Large intestine (tissue), 3 donors: ENCODE data around the gene NLK. TPM values are rescaled to one million over a fixed set of nuclear protein-coding genes. Genes with fewer than 3 reads are reported as not detected.
"Not testable (repeated sequence)": the region's sequence is repeated elsewhere in the genome, so short reads cannot be mapped to it uniquely, and the experiment has no call there.

Source experiments
- DNase-seq, 2 donors: peaks; one replicate each; pipeline versions ENCODE4 v3.0.0 to v3.0.0-alpha.2; 2013
- H3K27ac ChIP-seq: one replicate; pipeline ENCODE4 v1.5.1; 2013; ENCODE audit warnings: low read length
- H3K27me3 ChIP-seq: 2 replicates; pipeline ENCODE4 v1.6.1; 2013; ENCODE audit warnings: low read length; ENCODE audit not compliant: control insufficient read depth, insufficient read depth
- H3K36me3 ChIP-seq: 2 replicates; pipeline ENCODE4 v1.6.1; 2013; ENCODE audit warnings: low read length; ENCODE audit not compliant: control insufficient read depth, insufficient read depth
- H3K4me1 ChIP-seq: one replicate; pipeline ENCODE4 v1.6.1; 2013; ENCODE audit warnings: low read length; ENCODE audit not compliant: control insufficient read depth, insufficient read depth
- H3K4me3 ChIP-seq: one replicate; pipeline ENCODE4 v1.5.1; 2013; ENCODE audit warnings: low read length
- H3K9me3 ChIP-seq: one replicate; pipeline ENCODE4 v1.6.1; 2013; ENCODE audit warnings: mild to moderate bottlenecking, low read depth, low read length, moderate library complexity; ENCODE audit not compliant: control insufficient read depth
- WGBS: methylation state at CpG from one replicate; pipeline ENCODE4 v1.1.5; 2013; ENCODE audit warnings: low lambda C conversion rate; ENCODE audit not compliant: insufficient coverage; 5-methylcytosine and 5-hydroxymethylcytosine counted together
- polyA plus RNA-seq: library from polyadenylated mRNA; unstranded; fragments of 120-200 nt; gene quantifications from one replicate; pipeline ENCODE4 v1.2.1, GENCODE V29; 2013

NLK gene
- polyA plus RNA-seq, 1 donor = 13.9 TPM

DNA sequence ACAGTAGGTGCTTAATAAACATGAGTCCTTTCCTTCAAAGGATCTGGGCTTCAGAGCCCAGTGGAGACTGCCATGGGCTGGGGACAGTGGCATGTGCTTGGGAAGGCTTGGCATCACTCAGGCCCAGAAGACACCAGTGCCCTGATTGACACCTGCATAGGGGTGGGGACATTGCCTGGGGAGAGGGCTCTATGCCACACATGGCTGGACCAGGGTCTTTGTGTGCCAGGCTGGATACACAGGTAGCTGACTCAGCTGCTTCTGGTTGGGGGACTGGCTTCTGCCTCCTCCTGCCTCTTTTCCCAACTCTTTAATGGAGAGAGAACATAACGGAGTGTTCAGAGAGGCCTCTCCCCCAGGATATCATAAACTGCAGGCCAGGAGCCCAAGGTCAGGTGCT is 183.4 kb downstream of the NLK start:
- Histone ChIP-seq H3K4me3 (no peak overlapping the region), H3K9me3 (peaks cover 8% of the 10 kb centered on the region), H3K4me1 (peaks cover 5% of the 10 kb centered on the region), H3K27ac (no peak overlapping the region), H3K36me3 (no peaks in the 10 kb centered on the region), H3K27me3 (peaks cover 38% of the 10 kb centered on the region)
- WGBS = no CpG with 5 or more reads among the region's 1 CpG
- no peak for DNase-seq

GRCh38 chr17:28226563-28227315 is 184.3 kb downstream of the NLK start:
- WGBS = no CpG with 5 or more reads among the region's 28 CpGs
- Histone ChIP-seq H3K27me3 (peaks cover 38% of the 10 kb centered on the region), H3K4me3 (peak overlapping the region; percentile 54), H3K36me3 (no peaks in the 10 kb centered on the region), H3K4me1 (peaks cover 5% of the 10 kb centered on the region), H3K9me3 (peaks cover 8% of the 10 kb centered on the region), H3K27ac (no peak overlapping the region)
- no peak for DNase-seq

DNA sequence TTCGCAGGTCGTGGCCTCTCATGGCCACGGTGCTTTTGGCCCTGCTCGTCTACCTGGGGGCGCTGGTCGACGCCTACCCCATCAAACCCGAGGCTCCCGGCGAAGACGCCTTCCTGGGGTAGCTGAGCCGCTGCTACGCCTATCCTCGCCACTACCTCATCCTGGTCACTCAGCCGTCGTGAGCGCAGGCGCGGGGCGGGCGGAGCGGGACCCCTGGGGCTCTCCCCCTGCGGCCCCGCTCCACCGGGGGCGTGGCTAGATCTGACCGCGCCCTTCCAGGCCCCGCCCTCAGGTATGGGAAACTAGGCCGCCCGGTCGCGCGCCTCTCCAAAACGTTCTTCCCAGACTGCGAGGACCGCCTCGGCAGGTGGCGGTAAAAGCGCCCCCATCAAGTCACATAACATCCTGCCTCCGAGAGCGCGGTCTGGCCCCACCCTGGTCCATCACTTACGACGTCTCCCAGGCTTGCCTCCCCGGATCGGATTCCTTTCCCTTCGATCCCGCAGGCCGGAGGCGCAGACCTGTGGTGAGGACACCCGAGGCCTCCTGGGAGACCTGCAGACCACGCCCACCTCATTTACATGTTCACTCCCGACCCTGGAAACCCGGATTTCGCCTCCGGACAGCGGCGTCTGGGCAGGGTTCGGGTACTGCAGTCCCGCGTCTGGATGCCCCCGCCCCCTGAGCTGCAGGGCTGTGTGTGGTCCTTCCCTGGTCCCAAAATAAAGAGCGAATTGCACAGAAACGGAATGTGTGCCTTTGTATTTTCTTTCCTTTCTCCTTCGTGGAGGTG is 185.0 kb downstream of the NLK start:
- Histone ChIP-seq H3K36me3 (no peaks in the 10 kb centered on the region), H3K9me3 (peaks cover 8% of the 10 kb centered on the region), H3K4me1 (peaks cover 5% of the 10 kb centered on the region), H3K4me3 (peak overlapping the region; percentile 54), H3K27ac (no peak overlapping the region), H3K27me3 (peaks cover 38% of the 10 kb centered on the region)
- peak; percentile 68 to 83 for DNase-seq
- WGBS = no CpG with 5 or more reads among the region's 66 CpGs

- WGBS = no CpG with 5 or more reads among the region's 22 CpGs
- peaks cover 4% of the 10 kb centered on the region for H3K9me3 ChIP-seq
- H3K27ac ChIP-seq = no peak overlapping the region
- H3K36me3 ChIP-seq = no peaks in the 10 kb centered on the region
- DNase-seq = no peak
- peaks cover 5% of the 10 kb centered on the region for H3K4me1 ChIP-seq
- H3K27me3 ChIP-seq = peaks cover 41% of the 10 kb centered on the region
- peak overlapping the region; percentile 54 for H3K4me3 ChIP-seq
These were observed 185.8 kb downstream of the NLK start for GRCh38 chr17:28228109-28228840.

DNA sequence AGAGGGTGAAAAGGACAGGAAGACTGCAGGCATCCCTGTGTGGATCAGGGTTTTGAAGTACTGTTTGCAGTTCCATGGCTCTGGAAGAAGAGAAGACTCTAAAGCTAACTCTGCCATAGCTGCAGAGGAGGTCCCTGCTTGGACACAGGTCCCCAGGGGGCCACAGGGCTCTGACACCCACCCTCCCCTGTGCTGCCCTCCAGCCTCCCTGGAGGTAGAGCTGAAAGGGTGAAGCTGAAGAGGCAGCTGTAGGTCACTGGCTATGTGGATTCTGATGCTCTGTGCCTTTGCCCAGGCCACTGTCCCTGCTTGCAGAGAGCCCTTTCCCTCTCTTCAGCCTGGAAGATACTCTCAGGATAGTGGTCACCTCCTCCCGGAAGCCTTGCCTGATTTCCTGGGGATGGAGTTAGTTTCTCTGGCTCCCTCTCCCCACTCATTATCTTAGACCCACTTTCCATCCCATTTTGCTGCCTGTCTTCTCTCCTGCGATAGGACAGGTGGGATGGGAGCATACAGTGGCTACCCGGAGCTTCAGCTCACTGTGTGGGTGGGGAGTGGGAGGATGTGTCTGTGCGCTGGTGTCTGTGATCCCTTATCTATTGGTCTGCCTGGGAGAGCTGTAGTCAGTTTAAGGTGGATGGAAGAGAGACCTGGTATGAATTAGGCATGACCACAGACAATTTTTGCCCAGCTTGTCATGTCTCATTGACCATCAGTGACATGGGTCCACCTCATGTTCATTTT is 186.7 kb downstream of the NLK start:
- H3K27me3 ChIP-seq = peaks cover 45% of the 10 kb centered on the region
- H3K4me3 ChIP-seq = no peak overlapping the region
- H3K27ac ChIP-seq = no peak overlapping the region
- DNase-seq = no peak
- H3K4me1 ChIP-seq = peaks cover 12% of the 10 kb centered on the region
- no peaks in the 10 kb centered on the region for H3K36me3 ChIP-seq
- H3K9me3 ChIP-seq = peaks cover 4% of the 10 kb centered on the region
- no CpG with 5 or more reads among the region's 4 CpGs for WGBS

- Histone ChIP-seq H3K9me3 (peaks cover 4% of the 10 kb centered on the region), H3K4me1 (peaks cover 14% of the 10 kb centered on the region), H3K36me3 (no peaks in the 10 kb centered on the region), H3K4me3 (no peak overlapping the region), H3K27ac (no peak overlapping the region), H3K27me3 (peaks cover 45% of the 10 kb centered on the region)
- no peak for DNase-seq
- WGBS = no CpG with 5 or more reads among the region's 7 CpGs
These were observed 187.5 kb downstream of the NLK start for GRCh38 chr17:28230011-28230410.

DNA sequence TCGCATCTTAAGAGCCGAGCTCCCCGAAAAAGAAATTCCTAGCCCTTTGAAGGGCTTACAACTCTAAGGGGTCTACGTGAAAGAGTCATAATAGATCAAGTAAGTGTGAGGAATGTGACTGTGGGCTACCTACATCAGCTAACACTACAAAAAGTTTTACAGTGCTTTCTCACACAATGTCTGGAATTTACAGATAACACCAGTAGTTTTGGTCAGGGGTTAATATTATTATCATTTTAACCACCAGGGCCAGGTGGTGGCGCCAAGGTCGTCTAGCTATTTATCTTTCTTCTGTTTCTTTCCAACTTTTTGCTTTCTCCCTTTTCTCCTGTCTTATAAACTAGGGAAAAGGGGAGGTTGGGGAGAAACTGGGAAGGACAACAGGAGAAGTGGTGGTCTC is 188.1 kb downstream of the NLK start:
- H3K4me3 ChIP-seq, H3K9me3 ChIP-seq, DNase-seq, H3K27ac ChIP-seq, H3K36me3 ChIP-seq: not testable (repeated sequence)
- H3K27me3 ChIP-seq = peaks cover 45% of the 10 kb centered on the region
- no CpG with 5 or more reads among the region's 6 CpGs for WGBS
- peaks cover 14% of the 10 kb centered on the region for H3K4me1 ChIP-seq

- H3K27me3 ChIP-seq = peaks cover 42% of the 10 kb centered on the region
- H3K4me3 ChIP-seq, H3K9me3 ChIP-seq, H3K36me3 ChIP-seq, DNase-seq, H3K27ac ChIP-seq: not testable (repeated sequence)
- no CpG with 5 or more reads among the region's 5 CpGs for WGBS
- peaks cover 14% of the 10 kb centered on the region for H3K4me1 ChIP-seq
These were observed 189.1 kb downstream of the NLK start for GRCh38 chr17:28231624-28232023.

GRCh38 chr17:28232966-28233870 is 190.7 kb downstream of the NLK start:
- H3K27ac ChIP-seq = not testable (repeated sequence)

More at GRCh38 chr17:28232966-28233870, 190.7 kb downstream of the NLK start:
- WGBS = no CpG with 5 or more reads among the region's 21 CpGs
- H3K4me3 ChIP-seq, H3K9me3 ChIP-seq, H3K4me1 ChIP-seq, DNase-seq, H3K36me3 ChIP-seq: not testable (repeated sequence)
- peaks cover 27% of the 10 kb centered on the region for H3K27me3 ChIP-seq
